Testis (tissue), 2 donors: ENCODE data around the gene LDLRAD4.

Source experiments
- POLR2A ChIP-seq: fragments of 450-650 bp; IDR thresholded peaks from one replicate; pipeline ENCODE4 v1.6.1; 2017; ENCODE audit warnings: antibody characterized with exemption, mild to moderate bottlenecking, moderate library complexity
- TF ChIP-seq, protein P1 (sequence below), 3 experiments: fragments of 450-650 bp in 2 of 3; fragments of 200-600 bp in 1 of 3; sonication (generic) in 1 of 3; IDR thresholded peaks; one replicate each; pipeline ENCODE4 v1.5.1; 2016 to 2019; ENCODE audit warnings: antibody characterized with exemption in 3 of 3, mild to moderate bottlenecking in 2 of 3, moderate library complexity in 1 of 3

DNA sequence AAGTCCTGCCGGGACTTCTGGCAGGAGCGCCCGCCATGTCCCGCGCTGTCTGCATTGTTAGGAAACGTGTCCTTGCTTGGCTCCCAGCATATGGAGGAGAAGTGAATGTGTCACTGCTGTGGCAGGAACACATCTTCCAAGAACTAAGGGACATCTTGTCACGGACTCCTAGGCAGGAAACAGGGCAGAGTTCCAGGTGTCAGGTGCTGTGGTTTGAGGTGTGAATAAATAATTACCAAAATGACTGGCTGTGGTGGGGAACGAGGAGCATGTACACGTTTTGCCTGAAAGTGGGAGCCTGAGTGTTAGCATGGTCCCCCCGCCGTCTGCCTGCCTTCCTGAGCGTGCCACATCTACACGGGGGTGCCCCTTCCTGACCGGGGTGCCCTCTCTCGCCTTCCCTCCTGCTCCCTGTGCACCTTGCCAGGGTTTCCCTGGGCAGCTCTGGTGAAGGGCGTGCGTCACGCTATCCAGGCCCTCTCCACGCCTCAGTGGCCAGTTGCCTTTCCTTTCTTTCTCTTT lies 237.5 kb downstream of the LDLRAD4 start:
- TF ChIP-seq POLR2A, result no peak
- TF ChIP-seq, protein P1, sequence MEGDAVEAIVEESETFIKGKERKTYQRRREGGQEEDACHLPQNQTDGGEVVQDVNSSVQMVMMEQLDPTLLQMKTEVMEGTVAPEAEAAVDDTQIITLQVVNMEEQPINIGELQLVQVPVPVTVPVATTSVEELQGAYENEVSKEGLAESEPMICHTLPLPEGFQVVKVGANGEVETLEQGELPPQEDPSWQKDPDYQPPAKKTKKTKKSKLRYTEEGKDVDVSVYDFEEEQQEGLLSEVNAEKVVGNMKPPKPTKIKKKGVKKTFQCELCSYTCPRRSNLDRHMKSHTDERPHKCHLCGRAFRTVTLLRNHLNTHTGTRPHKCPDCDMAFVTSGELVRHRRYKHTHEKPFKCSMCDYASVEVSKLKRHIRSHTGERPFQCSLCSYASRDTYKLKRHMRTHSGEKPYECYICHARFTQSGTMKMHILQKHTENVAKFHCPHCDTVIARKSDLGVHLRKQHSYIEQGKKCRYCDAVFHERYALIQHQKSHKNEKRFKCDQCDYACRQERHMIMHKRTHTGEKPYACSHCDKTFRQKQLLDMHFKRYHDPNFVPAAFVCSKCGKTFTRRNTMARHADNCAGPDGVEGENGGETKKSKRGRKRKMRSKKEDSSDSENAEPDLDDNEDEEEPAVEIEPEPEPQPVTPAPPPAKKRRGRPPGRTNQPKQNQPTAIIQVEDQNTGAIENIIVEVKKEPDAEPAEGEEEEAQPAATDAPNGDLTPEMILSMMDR (IDR thresholded peaks at IDR 0.05), result no peak
